SKM-1 treated with dmso at 0.1 percent for 144 hours (cell line): ENCODE results near the gene ORC6.

Experiments used
- DNase-seq: peaks from one replicate; lab custom pipeline; 2025; ENCODE audit not compliant: unreplicated experiment; lab: John Stamatoyannopoulos, UW

ORC6 gene

GRCh38 chr16:46730801-46731690, 41.6 kb downstream of the ORC6 start:
- DNase-seq = no peak

- no peak for DNase-seq
These were observed 42.5 kb downstream of the ORC6 start for GRCh38 chr16:46731691-46732555.

GRCh38 chr16:46732561-46732960, 43.1 kb downstream of the ORC6 start:
- DNase-seq = no peak

- no peak for DNase-seq
These were observed 43.9 kb downstream of the ORC6 start for GRCh38 chr16:46733319-46733830.

GRCh38 chr16:46736695-46737094, 47.2 kb downstream of the ORC6 start:
- no peak for DNase-seq

GRCh38 chr16:46737621-46738214, 48.3 kb downstream of the ORC6 start:
- DNase-seq = no peak

- DNase-seq = no peak
These were observed 50.5 kb downstream of the ORC6 start for GRCh38 chr16:46739934-46740333.

- DNase-seq = peak; percentile 83
These were observed 53.8 kb downstream of the ORC6 start for GRCh38 chr16:46743232-46743719.

- no peak for DNase-seq
These were observed 56.2 kb downstream of the ORC6 start for GRCh38 chr16:46745617-46746016.

GRCh38 chr16:46746821-46747776, 57.6 kb downstream of the ORC6 start:
- no peak for DNase-seq
